IPS-18a (cell line): ENCODE measurements around the gene DNAJC7.
"Not testable (repeated sequence)": the region's sequence is repeated elsewhere in the genome, so short reads cannot be mapped to it uniquely, and the experiment has no call there.

ENCODE experiments used
- H3K27ac ChIP-seq: one replicate; pipeline ENCODE4 v1.5.1; 2013; ENCODE audit warnings: low read length
- H3K27me3 ChIP-seq: one replicate; pipeline ENCODE4 v1.6.1; 2013; ENCODE audit warnings: mild to moderate bottlenecking, low read length; ENCODE audit not compliant: control insufficient read depth, insufficient read depth
- H3K36me3 ChIP-seq: one replicate; pipeline ENCODE4 v1.6.1; 2013; ENCODE audit warnings: low read depth, low read length; ENCODE audit not compliant: control insufficient read depth
- H3K4me1 ChIP-seq: one replicate; pipeline ENCODE4 v1.6.1; 2013; ENCODE audit warnings: low read depth, low read length; ENCODE audit not compliant: control insufficient read depth
- H3K4me3 ChIP-seq: one replicate; pipeline ENCODE4 v1.5.1; 2013; ENCODE audit warnings: low read length
- H3K9ac ChIP-seq: one replicate; pipeline ENCODE4 v1.6.1; 2013; ENCODE audit warnings: mild to moderate bottlenecking, low read length, moderate library complexity
- H3K9me3 ChIP-seq: one replicate; pipeline ENCODE4 v1.6.1; 2013; ENCODE audit warnings: low read depth, low read length; ENCODE audit not compliant: control insufficient read depth

The DNAJC7 gene

GRCh38 chr17:42023524-42024349, 6.5 kb upstream of the DNAJC7 start:
- Histone ChIP-seq H3K9me3 (no peaks in the 10 kb centered on the region), H3K4me3 (no peak overlapping the region), H3K27ac (no peak overlapping the region), H3K27me3 (no peaks in the 10 kb centered on the region), H3K9ac (no peak overlapping the region), H3K36me3 (peaks cover 25% of the 10 kb centered on the region), H3K4me1 (peaks cover 14% of the 10 kb centered on the region)

GRCh38 chr17:42020845-42021244, 3.6 kb upstream of the DNAJC7 start:
- H3K9ac ChIP-seq = peak overlapping the region; percentile 83
- H3K4me1 ChIP-seq = peaks cover 14% of the 10 kb centered on the region
- H3K4me3 ChIP-seq = peak overlapping the region; percentile 90
- H3K27me3 ChIP-seq, H3K27ac ChIP-seq, H3K9me3 ChIP-seq: not testable (repeated sequence)
- peaks cover 25% of the 10 kb centered on the region for H3K36me3 ChIP-seq

DNA sequence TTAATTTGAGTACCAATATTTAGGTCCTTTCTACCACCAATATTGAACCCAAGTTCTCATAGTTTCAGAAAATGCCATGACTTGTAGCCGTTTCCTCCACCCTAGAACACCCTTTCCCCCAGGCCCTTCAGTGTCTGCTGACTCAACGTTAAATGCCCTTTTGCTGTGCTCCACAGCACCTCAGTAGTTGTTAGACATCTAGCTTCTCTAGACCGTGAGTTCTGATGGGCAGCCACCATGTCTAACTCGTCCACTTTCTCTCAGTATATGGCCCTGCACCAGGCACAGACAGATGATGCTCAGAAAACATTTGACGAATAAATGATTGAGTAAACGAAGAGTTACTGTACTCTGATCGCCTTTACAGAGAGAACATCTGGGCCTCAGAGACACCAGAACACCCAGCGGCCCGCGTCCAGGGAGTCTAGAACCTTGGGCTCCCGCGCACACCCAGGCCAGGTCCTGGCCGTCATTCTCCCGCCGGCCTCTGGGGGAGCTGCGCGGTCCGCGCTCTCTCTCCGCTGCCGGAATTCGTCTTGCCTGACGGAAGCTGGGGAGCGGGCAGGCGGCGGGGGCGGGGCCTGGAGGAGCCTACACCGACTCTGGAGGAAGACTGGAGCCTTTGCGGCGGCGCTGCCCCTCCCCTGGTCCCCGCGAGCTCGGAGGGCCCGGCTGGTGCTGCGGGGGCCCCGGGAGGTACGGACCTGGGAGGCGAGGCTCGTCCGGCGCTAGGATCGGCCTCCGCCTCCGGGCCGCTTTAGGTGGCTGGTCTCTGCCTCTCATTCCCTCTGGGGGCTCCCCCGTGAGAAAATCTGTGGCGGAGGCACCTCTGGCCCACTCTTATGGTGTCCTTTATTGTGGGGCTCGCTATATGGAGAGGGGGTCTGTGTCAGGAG, 2.5 kb upstream of the DNAJC7 start, which contains the start of gene NKIRAS2:
Gene NKIRAS2 (plus strand): TSS at position 582 of the 896 bp plus-strand sequence. CDS start 1,488 bp downstream, outside the sequence.
- peak within 1 kb of the TSS; percentile 90 for H3K4me3 ChIP-seq
- H3K27me3 ChIP-seq = no peaks in the 10 kb centered on the region
- H3K9ac ChIP-seq = peak within 1 kb of the TSS; percentile 83
- peak within 1 kb of the TSS; percentile 25 for H3K27ac ChIP-seq
- H3K4me1 ChIP-seq = peaks cover 16% of the 10 kb centered on the region
- H3K36me3 ChIP-seq = peaks cover 25% of the 10 kb centered on the region
- no peaks in the 10 kb centered on the region for H3K9me3 ChIP-seq

DNA sequence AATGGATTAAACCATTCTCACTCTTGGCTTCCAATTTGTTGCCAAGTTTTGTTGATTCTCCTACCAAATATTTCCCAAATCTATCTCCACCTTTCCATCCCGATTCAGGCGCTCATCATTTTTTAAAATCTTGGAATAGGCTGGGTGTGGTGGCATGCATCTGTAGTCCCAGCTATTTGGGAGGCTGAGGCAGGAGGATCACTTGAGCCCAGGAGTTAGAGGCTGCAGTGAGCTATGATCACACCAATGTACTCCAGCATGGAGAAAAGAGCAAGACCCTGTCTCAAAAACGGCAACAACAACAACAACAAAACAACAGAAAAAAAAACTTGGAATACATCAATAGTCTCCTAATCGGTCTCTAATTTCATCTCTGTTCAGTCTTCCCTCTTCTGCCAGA, 1.7 kb upstream of the DNAJC7 start:
- peaks cover 21% of the 10 kb centered on the region for H3K36me3 ChIP-seq
- no peak overlapping the region for H3K27ac ChIP-seq
- peaks cover 16% of the 10 kb centered on the region for H3K4me1 ChIP-seq
- H3K27me3 ChIP-seq = no peaks in the 10 kb centered on the region
- no peak overlapping the region for H3K4me3 ChIP-seq
- no peaks in the 10 kb centered on the region for H3K9me3 ChIP-seq
- H3K9ac ChIP-seq = no peak overlapping the region

DNA sequence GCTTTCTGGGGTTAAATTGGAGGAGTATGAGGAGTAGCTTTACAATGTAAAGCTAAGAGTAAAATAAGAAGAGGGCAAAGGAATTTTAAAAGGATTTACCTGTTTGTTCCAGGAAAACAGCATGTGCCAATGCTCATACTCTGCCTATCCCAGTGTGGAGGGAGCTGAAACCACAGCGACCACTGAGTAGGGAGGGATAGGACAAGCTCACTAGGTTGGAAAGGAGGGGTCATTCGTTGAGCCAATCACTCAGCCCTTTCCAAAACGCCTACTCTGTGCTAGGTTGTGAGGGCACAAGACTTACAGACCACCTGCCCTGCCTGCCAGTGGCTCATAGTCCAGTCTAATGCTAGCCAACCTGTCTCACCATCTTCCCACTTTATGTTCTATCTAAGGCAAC, 1.1 kb upstream of the DNAJC7 start:
- H3K9me3 ChIP-seq = no peaks in the 10 kb centered on the region
- H3K4me1 ChIP-seq = peaks cover 21% of the 10 kb centered on the region
- peak overlapping the region; percentile 81 for H3K4me3 ChIP-seq
- H3K27ac ChIP-seq = peak overlapping the region; percentile 83
- peaks cover 15% of the 10 kb centered on the region for H3K36me3 ChIP-seq
- H3K9ac ChIP-seq = peak overlapping the region; percentile 95
- no peaks in the 10 kb centered on the region for H3K27me3 ChIP-seq

DNA sequence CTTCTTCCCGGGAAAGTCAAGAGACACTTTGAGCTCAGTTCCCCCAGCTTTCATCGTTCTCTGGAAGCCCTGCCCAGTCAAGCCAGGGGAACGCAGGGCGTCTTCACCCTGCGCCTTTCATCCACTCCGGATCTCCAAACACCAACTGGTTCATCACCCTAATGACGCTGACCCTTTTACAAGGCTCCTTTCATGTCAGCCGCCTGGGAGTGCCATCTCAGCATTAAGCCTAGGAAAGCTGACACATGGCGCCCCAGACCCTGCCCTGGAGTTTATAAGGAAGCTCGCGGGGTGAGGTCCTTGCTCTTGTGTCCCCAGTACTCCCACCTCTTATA, 594 bp upstream of the DNAJC7 start:
- H3K9ac ChIP-seq = peak overlapping the region; percentile 95
- no peaks in the 10 kb centered on the region for H3K9me3 ChIP-seq
- H3K27ac ChIP-seq = peak overlapping the region; percentile 83
- H3K4me1 ChIP-seq = peaks cover 26% of the 10 kb centered on the region
- H3K27me3 ChIP-seq = no peaks in the 10 kb centered on the region
- H3K36me3 ChIP-seq = peaks cover 10% of the 10 kb centered on the region
- H3K4me3 ChIP-seq = peak overlapping the region; percentile 81

- Histone ChIP-seq H3K9me3 (no peaks in the 10 kb centered on the region), H3K9ac (peak overlapping the region; percentile 95), H3K4me3 (peak overlapping the region; percentile 81), H3K36me3 (no peaks in the 10 kb centered on the region), H3K27ac (peak overlapping the region; percentile 83), H3K27me3 (no peaks in the 10 kb centered on the region), H3K4me1 (peaks cover 37% of the 10 kb centered on the region)
Measured at GRCh38 chr17:42016411-42016831, 818 bp downstream of the DNAJC7 start.

- H3K27ac ChIP-seq = peak overlapping the region; percentile 72
- not testable (repeated sequence) for H3K4me3 ChIP-seq
Measured at GRCh38 chr17:42013740-42014139, 3.5 kb downstream of the DNAJC7 start.

DNA sequence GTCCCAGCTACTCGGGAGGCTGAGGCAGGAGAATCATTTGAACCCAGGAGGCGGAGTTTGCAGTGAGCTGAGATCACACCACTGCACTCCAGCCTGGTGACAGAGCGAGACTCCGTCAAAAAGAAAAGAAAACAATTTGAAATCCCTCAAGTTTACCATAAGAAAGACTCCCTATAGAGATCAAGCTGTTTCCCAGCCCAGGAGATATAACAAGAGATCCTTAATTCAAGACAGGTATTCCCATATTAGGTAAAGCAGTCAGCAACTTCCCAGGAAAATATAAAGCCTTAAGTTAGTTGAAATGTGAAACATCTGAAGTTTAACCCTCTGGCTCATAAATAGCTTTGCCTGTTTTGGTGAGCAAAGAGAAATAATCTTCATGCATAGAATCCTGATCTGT, 4.9 kb downstream of the DNAJC7 start:
- H3K9me3 ChIP-seq, H3K27me3 ChIP-seq, H3K4me3 ChIP-seq, H3K36me3 ChIP-seq: not testable (repeated sequence)
- Histone ChIP-seq H3K9ac (peak overlapping the region; percentile 26), H3K27ac (peak overlapping the region; percentile 72), H3K4me1 (peaks cover 37% of the 10 kb centered on the region)

More at GRCh38 chr17:42013740-42014139, 3.5 kb downstream of the DNAJC7 start:
- H3K36me3 ChIP-seq, H3K9me3 ChIP-seq, H3K27me3 ChIP-seq: not testable (repeated sequence)
- H3K4me1 ChIP-seq = peaks cover 42% of the 10 kb centered on the region
- peak overlapping the region; percentile 26 for H3K9ac ChIP-seq

- Histone ChIP-seq H3K9me3 (no peaks in the 10 kb centered on the region), H3K4me3 (no peak overlapping the region), H3K36me3 (no peaks in the 10 kb centered on the region), H3K27me3 (no peaks in the 10 kb centered on the region), H3K27ac (peak overlapping the region; percentile 73), H3K9ac (no peak overlapping the region), H3K4me1 (peaks cover 34% of the 10 kb centered on the region)
Measured at GRCh38 chr17:42010898-42011516, 6.2 kb downstream of the DNAJC7 start.

DNA sequence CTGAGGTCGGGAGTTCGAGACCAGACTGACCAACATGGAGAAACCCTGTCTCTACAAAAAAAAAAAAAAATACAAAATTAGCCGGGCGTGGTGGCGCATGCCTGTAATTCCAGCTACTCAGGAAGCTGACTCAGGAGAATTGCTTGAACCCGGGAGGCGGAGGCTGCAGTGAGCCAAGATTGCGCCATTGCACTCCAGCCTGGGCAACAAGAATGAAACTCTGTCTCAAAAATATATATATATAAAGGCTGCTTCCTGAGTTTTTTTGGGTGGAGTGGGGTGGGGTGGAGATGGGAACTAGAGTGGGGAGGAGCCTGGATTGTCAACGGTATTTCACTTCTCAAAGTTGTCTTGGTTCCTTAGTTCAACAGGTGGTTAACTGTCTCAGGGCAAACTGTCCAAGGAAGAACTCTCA, 7.0 kb downstream of the DNAJC7 start:
- H3K27ac ChIP-seq, H3K36me3 ChIP-seq, H3K9ac ChIP-seq, H3K9me3 ChIP-seq, H3K4me3 ChIP-seq, H3K27me3 ChIP-seq: not testable (repeated sequence)
- H3K4me1 ChIP-seq = peaks cover 31% of the 10 kb centered on the region
